Activated CD4-positive, alpha-beta T cell treated with anti-CD3 and anti-CD28 coated beads, Interleukin-2, amount 50 U/mL, for 48 hours (primary cell): ENCODE data around the gene OR2G3.
A peak's percentile ranks its signal among the peaks of the same experiment; 100 is the strongest.

Experiments used
- DNase-seq, 2 experiments: peaks; one replicate each; pipeline ENCODE4 v3.0.0-alpha.2; 2020

OR2G3 gene

GRCh38 chr1:247605286-247605685, at the start of gene OR2G3:
TSS of gene OR2G3 (plus strand) at chr1:247605586. CDS start at chr1:247605586, 0 bp downstream.
- no peak for DNase-seq

DNA sequence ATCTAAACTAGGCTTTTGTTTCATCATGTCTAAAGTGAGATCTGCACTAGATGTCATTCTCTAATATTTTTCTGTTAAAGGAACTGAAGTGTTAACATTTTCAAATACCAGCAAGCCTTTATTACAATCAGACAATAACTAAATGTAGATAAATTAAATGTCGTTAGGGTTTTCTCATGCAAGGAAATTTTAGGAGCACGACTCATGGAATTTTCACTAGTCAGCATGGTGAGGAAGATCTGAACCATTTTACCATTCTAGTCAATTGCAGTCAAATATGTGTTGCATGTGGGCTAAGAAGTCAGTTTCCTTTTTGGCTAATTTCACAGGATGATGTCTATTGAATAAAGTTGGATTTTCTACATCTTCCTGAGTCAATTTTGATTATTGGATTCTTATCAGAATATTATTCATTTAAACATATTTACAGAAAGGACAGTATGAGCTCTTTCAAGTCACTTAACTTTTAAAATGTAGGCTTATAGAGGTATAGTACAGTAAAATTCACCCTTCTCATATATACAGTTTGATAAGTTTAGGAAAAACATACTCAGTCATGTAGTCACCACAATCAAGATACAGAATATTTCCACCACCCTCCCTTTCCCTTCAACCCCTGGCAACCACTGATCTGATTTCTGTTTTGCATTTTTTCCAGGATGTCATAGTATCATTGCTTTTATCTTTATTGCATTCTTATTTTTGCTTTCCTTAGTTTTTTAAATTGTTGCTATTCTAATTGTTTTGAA, 47.3 kb upstream of the OR2G3 start:
- no peak for DNase-seq

DNA sequence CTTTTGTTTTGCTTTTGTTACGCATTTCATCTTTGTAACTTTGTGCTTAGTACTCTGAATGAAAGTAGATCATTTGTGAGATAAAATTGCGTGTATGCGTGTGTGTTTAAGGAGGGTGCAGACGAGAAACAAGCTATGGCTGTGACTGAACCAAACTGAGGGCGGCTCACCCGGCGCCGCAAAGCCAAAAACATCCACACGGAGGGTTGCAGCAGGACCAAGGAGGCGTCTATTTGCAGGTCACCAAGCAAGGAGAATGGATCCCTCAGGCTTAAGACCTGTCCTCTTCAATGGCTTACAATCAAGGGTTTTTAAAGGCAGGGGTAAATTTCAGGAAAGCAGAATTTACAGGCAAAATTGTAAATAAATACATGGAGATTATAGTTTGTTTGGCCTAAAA, 43.7 kb upstream of the OR2G3 start:
- no peak for DNase-seq

GRCh38 chr1:247562198-247562597, 43.2 kb upstream of the OR2G3 start:
- DNase-seq = no peak

DNA sequence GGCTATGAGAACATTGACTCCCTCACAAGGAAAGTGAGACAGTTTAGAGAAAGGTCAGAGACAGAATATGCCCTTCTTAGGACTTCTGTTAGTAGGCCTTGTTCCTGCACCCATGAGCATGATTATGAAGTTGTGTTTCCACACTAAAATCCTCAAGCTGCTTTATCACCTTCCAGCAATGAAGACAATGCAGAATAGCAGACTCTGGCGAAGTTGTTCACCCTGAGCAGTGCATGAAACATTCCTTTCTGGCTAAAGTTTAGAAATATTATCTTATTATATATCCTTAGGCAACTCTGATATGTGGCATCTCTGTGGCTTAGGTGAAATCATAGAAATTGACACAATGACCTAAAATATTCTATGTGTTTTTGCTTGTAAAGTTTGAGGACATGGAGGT, 31.1 kb upstream of the OR2G3 start:
- DNase-seq = no peak

- no peak for DNase-seq
Measured at GRCh38 chr1:247574664-247575063, 30.7 kb upstream of the OR2G3 start.

- DNase-seq = no peak
Measured at GRCh38 chr1:247576514-247576913, 28.9 kb upstream of the OR2G3 start.

DNA sequence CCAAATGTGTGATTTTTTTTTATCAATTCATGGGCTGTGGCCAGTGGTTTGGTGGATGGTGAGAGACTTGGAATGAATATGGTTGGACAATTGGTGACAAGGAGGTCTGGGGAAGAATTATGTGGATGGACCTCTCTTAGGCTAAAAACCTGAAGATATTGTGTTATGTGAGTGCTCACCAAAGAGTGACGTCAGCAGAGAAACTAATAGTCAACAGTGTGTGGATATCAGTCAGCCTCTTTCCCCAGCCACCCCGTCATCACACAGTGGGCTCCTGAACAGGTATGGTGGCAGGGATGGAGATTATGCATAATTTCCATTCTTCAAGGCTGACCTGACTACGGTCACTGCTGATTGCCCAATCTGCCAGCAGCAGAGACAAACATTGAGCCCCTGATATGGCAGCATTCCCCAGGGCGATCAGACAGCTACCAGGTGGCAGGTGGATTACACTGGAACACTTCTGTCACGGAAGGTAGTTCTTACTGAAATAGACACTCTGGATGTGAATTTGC, 26.4 kb upstream of the OR2G3 start:
- no peak for DNase-seq

- DNase-seq = no peak
Measured at GRCh38 chr1:247588060-247588459, 17.3 kb upstream of the OR2G3 start, which contains the start of gene OR2G2. TSS of gene OR2G2 (plus strand) at chr1:247588360. CDS start at chr1:247588360, 0 bp downstream.

DNA sequence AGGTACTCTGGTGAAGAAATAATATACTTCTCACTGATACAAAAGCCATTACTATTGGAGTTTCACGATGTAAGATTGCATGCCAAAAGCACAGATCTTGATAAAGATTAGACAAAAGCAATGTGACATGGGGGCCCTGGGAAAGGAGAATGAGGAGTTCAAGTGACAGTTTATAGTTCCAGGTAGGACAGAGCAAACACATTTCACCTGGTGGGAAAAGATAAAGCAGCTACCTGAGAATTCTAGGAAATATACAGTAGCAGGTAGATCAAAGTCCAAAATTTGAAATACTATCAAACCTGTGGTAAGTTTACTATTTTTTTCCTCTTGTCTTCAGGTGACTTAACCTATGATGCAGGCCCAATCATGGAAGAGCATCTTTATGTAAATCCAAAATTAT, 8.0 kb downstream of the OR2G3 start:
- no peak for DNase-seq

DNA sequence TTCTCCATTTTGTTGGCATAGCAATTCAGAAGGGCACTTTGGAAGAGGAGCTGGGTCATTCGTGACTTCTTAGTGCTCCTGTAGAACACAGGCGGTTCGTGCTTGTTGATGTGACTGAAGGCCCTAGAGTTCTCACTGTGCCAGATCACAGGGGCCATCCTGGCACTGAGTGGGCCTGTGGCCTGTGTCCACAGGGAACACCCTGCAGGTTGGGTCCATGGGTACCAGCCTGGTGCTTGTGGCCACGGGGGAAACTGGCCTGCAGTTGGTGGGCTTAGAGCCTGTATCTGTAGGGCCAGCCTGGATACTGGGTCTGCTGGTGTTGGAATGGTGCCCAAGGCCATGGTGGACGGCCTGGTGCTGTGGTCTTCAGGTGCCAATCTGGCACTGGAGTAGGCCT, 9.2 kb downstream of the OR2G3 start:
- DNase-seq = no peak

GRCh38 chr1:247627951-247628350, 22.6 kb downstream of the OR2G3 start:
- no peak for DNase-seq

DNA sequence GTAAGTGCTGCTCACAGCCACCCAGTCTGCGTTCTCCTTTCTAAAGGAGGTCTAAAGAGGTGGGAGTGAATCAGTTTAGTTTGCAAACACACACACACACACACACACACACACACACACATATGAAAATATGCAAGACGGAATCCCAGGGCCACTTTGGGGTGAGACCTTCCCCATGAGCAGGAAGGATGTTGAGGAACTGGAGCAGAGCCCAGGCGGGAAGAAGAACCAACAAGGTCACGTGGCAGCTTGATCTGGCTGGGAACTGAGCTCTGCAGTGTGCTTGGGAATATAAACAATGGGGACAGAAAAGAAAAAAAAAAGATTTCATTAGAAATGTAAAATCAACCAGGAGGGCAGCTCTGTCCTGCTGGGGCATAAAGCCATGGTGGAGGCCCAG, 32.6 kb downstream of the OR2G3 start:
- DNase-seq = no peak

- DNase-seq = no peak
Measured at GRCh38 chr1:247638781-247639180, 33.4 kb downstream of the OR2G3 start.

DNA sequence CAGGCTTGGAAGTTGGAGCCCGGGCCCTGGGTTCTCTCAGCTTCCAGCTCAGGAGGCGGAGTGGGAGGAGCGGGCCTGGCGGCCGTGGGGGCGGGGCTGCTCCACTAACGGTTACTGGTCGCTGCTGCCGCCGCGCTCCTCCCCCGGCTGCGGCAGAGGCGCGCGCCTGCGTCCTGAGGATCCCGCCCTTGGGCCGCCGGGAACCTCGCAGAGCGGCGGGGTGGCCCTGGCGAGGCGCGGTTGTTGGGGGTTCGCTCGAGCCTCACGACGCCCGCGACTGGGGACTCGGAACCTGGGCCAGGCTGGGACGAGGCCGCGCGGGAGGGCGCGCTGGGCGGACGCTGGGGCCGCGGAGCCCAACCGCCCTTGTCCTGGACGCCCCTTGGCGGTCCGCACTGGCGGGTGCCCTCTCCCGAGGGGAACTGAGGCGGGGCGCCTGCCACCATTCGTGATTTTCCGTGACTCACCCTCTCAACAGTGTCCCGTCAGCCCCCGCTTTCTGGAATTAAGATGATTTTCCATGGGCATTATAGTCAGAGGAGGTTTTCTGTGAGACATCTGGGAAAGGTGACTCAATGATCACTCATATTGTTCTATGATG, 34.1 kb downstream of the OR2G3 start:
- DNase-seq = peak; percentile 9 to 18

DNA sequence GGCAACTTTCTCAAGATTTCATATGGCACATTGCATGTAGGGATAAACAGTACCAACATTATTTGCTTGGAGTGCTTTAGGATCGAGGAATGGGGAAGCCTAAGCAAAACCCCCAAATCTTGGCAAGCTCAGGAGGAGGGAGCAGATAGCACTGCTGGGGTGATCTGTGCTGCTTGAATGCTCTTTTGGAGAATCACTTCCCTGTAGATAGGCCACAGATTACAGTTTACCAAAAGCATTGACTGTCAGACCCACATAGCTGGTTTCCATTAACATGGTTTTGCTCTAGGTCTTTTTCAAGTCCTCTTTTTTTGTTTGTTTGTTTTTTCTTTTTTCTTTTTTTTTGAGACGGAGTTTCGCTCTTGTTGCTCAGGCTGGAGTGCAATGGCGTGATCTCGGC, 37.4 kb downstream of the OR2G3 start:
- no peak for DNase-seq

DNA sequence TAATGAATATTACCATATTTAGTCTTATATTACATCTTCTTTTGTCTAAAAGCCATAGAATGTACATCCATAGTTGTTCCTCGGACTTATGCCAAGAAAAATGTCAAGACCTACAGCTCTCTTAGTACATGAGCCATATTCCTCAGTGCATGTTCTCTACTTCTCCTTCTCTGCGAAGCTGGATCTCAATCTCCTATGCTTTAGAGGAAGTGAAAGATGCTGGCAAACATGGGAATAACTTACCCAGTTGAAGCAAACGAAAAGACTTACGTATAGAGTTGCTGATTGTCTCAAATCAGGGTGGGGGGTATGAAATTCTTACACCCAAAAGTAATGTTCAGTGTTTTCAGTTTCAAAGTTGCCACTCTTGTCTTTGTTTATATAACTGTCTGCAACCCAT, 41.5 kb downstream of the OR2G3 start:
- no peak for DNase-seq

- no peak for DNase-seq
Measured at GRCh38 chr1:247647864-247648263, 42.5 kb downstream of the OR2G3 start.

DNA sequence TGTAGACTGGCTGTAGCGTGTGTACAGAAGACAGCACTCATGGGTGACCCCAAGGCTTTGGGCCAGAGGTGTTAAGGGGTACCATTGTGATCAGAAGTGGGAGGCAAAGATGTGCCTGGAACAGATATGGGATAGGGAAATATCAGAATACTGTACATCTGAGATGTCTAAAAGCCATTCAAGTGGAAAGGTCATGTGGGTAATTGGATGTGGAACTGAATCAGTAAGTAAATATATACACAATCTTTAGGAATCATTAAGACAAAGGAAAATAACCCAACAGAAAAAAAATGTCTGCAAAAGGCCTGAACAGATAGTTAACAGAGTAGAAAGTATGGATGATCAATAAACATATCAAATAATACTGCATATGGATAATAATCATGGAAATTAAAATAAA, 47.7 kb downstream of the OR2G3 start:
- no peak for DNase-seq
